ENCODE measurements around the gene AEBP2.

DNA sequence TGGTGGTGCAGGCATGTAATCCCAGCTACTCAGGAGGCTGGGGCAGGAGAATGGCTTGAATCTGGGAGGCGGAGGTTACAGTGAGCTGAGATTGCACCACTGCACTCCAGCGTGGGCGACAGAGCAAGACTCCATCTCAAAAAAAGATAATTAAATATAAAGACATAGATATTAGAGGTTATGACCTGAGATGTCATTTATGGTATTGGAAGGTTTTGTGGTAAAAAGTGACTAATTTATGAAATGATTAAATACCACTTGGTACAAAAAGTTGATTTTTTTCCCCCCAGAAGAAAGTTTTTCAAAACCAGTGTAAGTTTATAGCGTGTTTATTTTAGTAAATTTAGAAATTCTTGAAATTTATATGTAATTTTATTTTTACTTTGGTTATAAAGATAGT, 4.3 kb downstream of the AEBP2 start:
- TF ChIP-seq EZH2 (optimal IDR thresholded peaks at IDR 0.05; ENCODE audit: low read depth, low read length) = no peak
- TF ChIP-seq, protein P1, sequence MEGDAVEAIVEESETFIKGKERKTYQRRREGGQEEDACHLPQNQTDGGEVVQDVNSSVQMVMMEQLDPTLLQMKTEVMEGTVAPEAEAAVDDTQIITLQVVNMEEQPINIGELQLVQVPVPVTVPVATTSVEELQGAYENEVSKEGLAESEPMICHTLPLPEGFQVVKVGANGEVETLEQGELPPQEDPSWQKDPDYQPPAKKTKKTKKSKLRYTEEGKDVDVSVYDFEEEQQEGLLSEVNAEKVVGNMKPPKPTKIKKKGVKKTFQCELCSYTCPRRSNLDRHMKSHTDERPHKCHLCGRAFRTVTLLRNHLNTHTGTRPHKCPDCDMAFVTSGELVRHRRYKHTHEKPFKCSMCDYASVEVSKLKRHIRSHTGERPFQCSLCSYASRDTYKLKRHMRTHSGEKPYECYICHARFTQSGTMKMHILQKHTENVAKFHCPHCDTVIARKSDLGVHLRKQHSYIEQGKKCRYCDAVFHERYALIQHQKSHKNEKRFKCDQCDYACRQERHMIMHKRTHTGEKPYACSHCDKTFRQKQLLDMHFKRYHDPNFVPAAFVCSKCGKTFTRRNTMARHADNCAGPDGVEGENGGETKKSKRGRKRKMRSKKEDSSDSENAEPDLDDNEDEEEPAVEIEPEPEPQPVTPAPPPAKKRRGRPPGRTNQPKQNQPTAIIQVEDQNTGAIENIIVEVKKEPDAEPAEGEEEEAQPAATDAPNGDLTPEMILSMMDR (IDR thresholded peaks at IDR 0.05; ENCODE audit: low read length) = no peak
